ENCODE data around the gene GRIN3A.
"Not testable (repeated sequence)": the region's sequence is repeated elsewhere in the genome, so short reads cannot be mapped to it uniquely, and the experiment has no call there.

The GRIN3A gene

DNA sequence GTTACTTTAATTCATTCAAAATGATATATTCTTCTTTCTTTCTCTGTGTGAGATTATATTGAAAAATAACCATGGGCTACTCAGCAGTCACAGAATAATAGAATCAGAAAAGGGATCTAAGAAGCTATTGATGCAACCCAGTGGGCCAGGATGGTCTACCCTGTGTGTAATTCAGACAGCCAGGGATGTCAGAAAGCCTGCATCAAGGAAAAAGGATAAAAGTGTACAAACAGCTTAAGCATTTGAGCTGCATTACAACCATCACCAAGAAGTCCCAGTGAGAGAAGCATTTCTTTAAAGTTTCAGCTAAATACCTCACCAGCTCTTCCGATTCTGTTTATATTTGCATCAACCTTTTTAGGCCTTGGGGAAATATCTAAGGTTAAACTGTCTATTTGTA lies 105.8 kb downstream of the GRIN3A start:
- no peak for DNase-seq (ENCODE audit: low read depth in 2 of 2)

DNA sequence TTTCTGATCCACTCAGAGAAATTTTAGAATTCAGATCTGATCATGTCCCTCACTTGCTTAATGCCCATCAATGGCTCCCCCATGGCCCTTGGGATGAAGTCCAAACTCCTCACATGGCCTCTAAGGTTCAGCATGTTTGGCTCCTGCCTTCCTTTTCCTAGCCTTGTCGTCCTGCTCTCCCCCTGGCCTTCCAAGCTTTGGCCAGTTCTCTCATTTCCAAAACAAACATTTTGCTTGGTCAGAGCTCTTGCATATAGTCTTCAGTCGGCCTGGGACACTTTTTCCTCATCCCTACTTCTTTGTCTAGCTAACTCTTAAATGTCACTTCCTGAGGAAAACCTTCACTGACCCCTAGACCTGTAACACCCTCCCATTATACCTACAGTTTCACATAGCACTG lies 106.6 kb downstream of the GRIN3A start:
- DNase-seq (ENCODE audit: low read depth in 2 of 2), result no peak

DNA sequence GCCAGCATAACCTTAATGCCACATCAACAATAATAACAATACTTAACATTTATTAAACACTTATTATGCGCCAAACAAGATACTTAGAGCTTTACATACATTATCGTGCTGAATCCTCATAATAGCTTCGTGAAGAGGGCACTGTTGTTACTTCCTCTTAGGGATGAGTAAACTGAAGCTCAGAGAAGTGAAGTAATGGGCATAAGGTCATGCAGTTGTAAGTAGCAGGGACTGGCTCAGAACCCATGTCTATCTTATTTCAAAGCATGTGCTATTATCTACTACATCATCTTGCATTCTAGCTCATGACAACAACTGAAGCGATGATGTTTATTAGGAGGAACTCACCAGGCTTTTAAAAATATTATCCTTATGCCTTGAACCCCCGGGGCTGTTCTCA lies 108.8 kb downstream of the GRIN3A start:
- DNase-seq (ENCODE audit: low read depth in 2 of 2), result no peak

DNA sequence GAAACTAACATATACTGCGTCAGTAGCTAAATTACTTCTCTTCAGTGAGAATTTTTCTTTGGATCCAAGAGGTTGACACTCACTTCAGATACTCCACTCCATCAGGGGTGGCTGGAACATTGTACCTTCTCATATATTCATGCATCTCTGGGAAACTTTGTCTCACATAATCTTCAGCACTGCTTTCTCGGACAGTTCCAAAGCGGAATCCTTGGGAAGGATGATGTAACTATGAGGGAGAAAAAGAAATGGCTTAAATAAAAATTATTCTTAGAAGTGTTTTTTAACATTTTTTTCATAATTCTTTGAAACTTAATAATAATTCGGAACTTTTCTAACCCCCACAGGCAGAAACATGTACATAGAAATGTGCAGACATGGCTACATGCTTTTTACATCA lies 110.3 kb downstream of the GRIN3A start:
- DNase-seq (ENCODE audit: low read depth in 2 of 2), result no peak

DNA sequence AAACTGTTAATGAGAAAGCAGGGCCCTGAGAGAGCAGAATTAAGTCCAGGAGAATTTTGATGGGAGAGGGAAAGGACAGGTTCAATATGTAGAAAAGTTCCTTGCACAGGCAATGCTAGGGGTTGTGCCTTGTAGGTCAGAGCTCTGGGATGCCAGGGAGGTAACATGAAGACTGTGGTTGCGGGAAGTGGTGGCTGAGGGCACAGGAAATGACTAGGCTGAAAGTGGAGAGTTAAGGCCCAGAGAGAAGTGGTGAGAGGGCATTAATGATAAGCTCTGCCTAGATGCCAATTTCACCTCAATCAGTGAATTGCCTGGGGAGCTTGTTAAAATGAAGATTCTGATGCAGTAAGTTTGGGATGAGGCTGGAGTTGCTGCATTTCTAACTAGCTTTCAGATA lies 112.2 kb downstream of the GRIN3A start:
- DNase-seq (ENCODE audit: low read depth in 2 of 2), result no peak

DNA sequence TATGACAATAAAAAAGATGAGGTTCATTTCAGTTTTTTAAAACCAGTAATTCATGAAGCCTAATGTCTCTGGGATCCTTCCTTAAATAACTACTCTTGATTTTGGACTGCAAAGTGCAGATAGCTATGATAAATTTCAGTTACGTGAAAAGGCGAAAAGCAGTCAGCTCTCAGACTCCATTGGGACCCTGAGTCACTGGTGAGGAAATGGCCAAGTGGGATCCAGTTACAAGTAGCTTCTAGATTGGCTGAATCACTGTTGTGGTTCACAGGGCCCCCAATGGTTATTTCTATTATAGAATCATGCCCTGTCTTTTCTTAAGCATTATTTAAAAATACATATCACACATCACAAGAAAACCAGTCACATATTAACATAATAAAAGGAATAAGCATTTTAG lies 112.6 kb downstream of the GRIN3A start:
- DNase-seq (ENCODE audit: low read depth in 2 of 2), result no peak

DNA sequence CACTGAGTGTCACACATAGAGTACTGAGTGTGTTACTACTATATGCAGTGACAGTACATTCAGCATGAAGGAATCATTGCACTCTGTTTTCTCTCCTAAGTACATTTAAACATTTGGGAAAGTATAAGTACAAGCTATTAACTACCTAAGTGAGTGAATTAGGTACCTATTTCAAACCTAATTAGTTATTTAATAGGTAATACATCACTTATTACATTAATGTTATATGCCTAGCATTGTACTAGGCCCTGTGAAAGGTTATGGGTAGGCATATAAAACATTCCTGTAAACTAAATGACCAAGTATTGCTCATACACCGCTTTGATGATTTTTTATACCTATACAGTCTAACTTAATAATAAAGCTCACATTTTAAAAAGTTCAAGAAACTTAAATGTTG lies 118.0 kb downstream of the GRIN3A start:
- DNase-seq (ENCODE audit: low read depth in 2 of 2), result no peak

DNA sequence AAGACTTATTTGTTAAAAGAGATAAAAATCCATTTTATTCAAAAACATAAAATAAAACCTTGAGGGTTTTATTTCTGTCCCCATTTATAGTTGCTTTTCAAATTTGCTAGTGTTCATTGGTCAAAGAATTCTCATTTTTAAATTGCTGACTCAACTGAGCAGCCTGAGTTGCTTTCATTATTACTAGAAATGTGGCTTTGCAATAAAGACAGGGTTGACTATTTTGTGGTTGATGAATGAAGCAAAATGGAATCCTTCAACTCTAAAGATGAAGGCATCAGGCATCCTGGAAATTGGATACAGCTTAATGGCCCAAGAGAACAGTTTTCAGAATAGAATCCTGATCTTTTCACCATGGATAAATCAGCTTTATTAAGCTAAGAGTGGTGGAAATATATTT lies 119.7 kb downstream of the GRIN3A start:
- no peak for DNase-seq (ENCODE audit: low read depth in 2 of 2)

DNA sequence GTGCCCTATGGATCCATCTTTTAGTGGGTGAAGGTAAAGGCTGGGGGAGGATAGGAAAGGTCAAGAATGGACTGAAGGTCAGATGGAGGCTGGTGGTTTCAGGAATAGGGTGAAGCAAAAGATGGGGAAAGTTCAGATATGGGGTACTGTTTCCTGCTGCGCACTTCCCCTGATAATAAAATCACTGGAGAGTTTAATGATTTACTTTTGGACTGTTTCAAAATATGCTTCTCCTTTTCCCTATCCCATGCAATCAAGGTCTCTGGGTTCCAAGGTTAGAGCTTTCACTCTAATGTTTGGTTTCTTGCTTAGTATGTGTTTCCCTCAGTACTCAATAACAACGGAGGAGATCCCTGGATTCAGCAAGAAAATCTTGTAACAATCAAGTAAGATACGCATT lies 132.9 kb downstream of the GRIN3A start:
- no peak for DNase-seq (ENCODE audit: low read depth in 2 of 2)

DNA sequence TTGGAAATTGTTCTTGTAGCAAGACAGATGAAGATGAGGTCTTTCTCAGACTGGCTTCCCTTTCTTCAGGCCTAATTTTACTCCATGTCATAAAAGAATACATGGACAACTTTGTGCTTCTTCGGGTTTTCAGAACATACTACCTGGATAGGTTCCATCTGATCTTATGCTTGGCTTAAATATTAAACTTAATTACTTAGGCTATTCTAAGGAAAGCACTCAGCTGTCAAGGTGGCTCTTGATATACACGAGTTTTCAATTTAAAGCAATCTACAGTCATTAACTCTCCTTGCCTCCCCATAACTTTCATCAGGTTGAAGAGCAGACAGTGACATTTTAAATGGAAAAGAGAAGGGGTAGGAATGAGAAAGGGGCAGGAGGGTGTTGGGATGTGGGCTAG lies 134.2 kb downstream of the GRIN3A start:
- DNase-seq (ENCODE audit: low read depth in 2 of 2), result no peak

DNA sequence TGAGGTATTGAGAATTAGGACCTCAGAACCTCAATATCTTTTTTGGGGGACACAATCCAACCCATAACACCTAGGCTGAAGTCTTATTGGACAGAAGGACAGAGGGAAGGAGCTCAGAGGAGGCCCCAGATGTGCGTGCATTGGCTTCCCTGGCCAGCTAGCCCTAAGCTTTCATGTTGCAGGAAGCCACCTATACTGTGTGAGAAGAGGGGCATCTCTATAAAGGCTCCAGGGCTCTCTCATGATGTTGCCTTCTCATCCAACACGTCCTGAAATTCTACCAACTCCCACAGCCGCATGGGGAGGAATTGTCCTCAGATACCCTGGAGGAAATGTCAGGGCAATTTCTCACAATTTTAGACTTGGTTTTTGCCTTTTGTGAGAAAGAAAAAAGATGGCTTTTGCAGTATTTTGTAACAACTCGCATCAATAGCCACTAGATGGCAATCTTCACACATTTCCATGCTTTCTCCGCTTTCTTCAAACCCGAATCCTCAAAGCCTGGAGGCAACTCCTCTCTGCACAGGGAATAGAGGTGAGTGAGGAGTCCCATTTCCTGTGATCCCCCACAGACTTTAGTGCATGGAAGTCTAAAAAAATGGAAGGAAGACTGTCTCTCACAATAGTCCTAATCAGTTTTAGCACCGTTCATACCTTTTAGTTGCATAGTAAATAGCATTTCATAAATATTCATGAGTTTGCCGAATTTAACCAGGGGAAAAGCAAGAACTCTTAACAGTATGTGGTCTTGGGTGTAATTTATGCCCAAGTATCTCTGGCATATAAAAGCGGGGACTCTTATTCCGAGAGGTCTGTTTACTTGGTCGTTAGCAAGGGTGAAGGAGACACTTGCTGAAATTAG lies 136.3 kb downstream of the GRIN3A start:
- no peak for DNase-seq (ENCODE audit: low read depth in 2 of 2)

DNA sequence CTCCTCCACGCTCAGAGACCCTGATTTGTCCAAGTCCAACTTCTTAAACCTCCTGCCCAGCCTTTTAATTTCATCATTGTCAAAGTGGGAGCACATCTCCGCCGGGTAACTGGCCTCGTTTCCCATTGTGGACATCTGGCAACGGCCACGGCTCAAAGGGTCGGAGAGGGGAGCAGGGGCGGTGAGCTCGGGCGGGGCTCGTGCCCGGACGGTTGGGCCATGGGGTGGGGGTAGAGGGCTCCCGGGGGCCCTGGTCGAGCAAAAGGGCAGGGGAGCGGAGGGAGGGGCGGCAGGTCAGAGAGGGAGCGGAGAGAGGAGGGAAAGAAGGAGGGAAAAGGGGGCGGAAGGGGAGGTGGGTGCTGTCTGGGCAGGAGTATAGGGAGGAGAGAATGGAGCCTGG lies 143.7 kb downstream of the GRIN3A start, which contains the start of gene PPP3R2:
Gene PPP3R2 (minus strand): TSS at position 174 of the 400 bp plus-strand sequence. CDS start 48 bp downstream, at position 126.
- no peak for DNase-seq (ENCODE audit: low read depth in 2 of 2)

DNA sequence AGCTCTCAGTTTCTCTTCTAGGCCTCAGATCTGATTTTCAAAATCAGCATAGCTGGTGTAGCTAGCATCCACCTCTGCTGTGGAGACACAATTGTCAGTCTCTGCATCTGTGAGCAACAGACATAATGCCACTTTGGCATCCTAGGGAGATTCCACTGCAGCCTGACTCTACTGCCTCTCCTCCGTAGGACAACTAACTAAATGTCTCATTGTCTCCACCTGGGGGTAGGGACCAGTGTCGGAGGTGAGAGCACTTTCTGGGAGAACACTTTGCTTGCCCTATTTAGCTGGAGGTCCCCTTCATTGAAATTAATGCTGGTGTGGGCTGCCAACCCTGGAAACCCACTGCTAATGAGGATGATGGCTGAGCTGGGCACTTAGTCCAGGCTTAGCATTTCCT lies 145.1 kb downstream of the GRIN3A start:
- DNase-seq (ENCODE audit: low read depth in 2 of 2), result no peak

DNA sequence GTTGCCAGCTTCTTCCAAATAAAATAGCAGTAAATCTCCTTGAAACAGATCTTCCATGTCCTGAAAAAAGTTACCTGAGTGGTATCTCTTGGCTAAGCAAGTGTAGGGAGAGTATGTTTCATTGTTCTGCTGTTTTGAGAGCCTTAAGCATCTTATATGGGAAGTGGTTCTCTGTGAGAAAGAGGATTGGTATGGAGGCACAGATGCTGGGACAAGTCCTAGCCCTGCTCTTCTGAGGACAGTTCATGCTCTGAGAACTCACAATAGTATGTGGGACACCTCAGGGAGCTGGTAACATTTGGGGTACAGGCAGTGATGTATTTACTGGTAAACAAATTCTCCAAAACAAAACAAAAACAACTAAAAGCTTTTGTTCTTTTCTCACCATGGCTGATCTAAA lies 145.7 kb downstream of the GRIN3A start:
- no peak for DNase-seq (ENCODE audit: low read depth in 2 of 2)

DNA sequence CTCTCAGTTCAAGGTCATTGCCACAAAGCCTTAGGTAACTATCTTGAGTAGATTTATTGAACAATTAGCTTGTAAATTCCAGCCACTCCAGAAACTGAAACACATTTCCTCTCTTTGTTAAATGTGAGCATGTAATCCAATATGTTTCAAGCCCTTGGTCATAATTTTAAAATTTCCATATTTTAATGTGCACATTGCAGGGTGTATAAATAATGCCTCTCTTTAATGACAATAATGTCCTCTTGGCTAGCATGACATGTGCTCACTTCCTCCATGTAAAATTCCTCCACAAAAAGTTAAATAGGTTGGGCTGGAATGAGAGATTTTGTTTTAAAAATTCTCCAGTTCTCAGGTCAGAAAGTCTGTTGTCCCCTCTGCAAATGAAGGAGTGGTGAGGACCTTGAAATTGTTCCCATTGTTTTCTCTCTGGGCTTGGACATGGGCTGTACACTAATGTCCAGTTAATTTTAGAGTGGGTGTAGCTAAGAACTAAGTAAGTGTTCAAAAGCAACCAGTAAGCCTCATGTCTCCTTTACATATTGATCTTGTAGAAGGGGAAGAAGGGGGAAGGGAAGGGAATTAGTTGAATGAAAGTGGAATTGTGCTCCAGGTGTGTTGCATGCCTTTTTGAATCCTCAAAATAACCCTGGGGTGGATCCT lies 146.5 kb downstream of the GRIN3A start:
- no peak for DNase-seq (ENCODE audit: low read depth in 2 of 2)

DNA sequence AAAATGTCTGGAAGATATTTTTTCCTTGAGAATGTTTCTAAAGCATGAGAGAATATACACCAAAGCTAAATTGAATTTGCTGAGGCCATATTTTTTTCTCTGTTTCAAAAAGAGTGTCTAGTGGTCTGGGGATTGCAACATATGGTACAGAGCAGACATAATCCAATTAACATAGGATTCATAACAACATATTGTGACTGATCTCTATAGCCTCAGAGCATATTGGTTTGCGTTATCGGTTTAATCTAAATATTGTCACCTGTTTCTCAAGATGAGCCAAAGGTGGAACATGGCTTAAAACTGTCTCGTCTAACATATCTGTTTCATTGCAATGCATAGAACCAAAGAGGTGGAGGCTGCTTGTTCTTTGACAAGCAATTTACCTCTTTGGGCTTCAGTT lies 147.5 kb downstream of the GRIN3A start:
- no peak for DNase-seq (ENCODE audit: low read depth in 2 of 2)

DNA sequence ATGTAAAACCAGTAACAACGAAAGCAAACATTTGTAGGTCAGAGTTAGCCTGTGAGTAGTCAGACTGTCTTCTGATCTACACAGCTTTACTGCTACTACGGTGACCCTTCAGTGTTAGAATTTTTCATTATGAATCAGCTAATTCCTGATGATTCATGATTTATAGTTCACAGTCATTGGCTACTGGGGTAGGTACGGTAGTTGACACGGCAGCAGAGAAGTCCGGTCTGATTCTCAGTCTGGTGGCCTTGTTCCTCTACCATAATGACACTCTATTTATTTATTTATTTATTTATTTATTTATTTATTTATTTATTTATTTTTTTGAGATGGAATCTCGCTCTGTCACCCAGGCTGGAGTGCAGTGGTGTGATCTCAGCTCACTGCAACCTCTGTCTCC lies 148.4 kb downstream of the GRIN3A start:
- not testable (repeated sequence) for DNase-seq (ENCODE audit: low read depth in 2 of 2)

DNA sequence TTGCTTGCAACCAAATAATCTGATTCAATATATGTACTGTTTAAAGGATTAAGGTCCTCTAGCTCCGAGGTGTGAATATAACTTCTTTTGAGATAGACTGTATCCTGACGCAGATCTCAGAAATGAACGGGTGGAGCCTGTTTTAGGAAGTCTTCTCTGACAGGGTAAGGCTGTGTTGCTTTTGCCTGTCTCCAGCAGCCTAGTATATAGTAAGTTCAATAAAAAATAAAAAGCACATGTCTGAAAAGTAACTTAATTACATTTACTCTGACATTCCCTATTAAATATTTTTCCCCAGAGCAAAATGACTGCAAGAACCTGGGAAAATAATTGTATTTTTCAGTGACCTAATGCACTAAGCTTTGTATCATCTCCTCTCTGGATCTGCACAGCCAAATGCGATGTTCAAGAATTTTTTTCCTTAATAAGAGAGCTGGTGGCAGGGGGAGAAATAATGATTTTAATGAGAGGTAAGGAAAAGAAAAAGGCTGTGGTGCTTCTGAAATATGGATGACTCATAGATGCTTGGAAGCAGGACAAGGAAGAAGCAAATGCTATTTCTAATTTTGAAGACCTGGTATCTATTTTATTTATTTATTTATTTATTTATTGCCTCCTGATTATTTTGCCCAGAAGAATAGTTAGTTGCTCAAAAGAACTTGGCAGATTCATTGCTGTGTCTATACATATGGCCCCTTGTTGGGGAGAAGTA lies 151.0 kb downstream of the GRIN3A start:
- DNase-seq (ENCODE audit: low read depth in 2 of 2), result no peak

DNA sequence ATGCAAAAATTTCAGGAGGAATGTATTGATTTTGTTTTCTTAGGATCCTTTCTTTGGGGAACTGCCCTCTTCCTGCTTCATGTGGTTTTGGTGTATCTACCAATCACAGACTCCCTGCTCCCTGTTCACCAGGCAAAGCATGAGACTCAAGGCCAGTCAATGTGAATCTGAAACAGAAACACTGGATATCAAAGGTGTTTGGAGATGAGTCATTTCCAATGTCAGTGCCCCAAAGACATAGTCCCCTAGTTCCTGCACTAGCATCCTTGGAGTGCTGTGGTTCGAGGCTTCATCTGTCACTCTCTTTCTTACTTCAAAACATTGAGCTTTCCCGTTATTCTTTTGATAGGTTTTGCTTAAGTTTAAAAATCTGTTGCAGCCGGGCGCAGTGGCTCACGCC lies 151.8 kb downstream of the GRIN3A start:
- no peak for DNase-seq (ENCODE audit: low read depth in 2 of 2)

DNA sequence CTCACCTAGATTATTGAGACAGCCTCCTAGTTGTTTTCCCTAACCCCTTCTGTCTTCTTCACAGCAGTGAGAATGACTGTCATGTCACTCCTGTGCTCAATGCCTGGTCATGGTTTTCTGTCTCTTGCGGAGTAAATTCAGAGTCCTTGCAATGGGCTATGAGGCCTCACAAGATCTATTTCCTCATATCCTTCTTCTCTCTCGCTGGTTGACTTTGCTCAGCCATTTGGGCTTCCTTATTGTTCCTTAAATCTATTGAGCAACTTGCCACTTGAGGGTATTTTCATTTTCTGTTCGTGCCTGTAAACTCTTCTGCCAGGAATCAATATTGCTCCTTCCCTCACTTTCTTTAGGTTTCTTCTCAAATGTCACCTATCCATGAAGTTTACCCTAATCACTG lies 152.7 kb downstream of the GRIN3A start:
- no peak for DNase-seq (ENCODE audit: low read depth in 2 of 2)

DNA sequence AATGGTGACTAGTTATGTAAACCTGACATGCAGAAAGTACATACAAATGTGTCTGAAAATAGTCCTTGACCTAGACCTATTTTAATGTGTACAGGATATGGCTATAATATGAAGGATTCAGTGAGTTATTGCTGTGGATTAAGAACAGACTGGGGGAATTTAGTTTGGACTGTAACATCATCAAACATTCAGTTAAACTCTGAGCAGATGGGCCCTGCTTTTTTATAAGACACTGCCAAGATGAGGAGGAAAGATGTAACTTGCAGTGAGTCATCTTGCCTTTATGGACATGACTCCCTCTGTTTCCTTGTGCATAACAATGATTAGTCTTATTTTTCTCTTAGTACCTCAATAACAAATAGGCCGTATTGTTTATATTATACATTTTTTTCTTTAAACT lies 155.9 kb downstream of the GRIN3A start:
- no peak for DNase-seq (ENCODE audit: low read depth in 2 of 2)

DNA sequence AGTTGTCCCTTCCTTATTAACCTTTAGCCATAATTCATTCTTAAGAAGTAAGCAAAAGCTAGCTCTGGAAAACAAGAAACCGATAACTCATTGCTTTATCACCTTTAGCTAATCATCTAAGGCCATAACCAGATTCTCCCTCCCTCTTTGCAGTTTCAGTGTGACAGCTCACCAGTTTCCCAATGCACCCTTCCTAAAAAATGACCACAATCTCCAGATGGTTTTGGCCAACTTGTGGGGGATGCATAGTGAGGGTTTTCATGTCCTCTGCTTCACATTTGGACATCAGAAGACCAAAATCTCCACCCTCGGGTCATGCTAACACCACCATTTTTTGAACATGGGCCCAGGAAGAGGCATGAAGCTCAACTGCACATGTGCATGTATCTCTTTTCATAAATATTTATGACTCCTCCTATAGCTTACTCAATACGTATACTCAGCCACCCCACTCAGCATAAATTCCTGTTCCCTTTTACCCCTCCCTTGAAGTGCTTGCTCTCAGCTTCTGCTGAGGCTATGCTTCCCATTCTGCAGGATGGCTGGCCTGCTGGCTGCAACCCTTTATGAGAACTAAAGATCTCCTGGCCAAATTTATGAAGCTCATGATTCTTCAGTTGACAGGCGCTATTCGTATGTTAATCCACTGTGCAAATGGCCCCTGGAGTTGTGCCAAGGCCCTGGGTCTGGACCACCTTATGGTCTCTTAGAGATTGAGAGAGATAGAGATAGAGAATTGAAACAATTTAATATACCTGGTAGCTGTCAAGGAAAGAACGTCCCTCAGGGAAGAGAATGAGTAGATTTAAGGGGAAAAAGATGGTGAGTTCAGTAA lies 158.5 kb downstream of the GRIN3A start:
- no peak for DNase-seq (ENCODE audit: low read depth in 2 of 2)
